ENCODE data around the gene RGS9. TPM values are rescaled to one million over a fixed set of nuclear protein-coding genes. Genes with fewer than 3 reads are reported as not detected.
"Not testable (repeated sequence)": the region's sequence is repeated elsewhere in the genome, so short reads cannot be mapped to it uniquely, and the experiment has no call there.

The RGS9 gene
- total RNA-seq, 2 donors from 2014 or later, result 3.0 to 4.9 TPM

- intact Hi-C loops (cut with DNase I), result no loop called here
- ATAC-seq (no peak), DNase-seq (no peak)
These were observed 38.8 kb downstream of the RGS9 start for GRCh38 chr17:65175952-65176351.

- intact Hi-C loops (cut with DNase I), result no loop called here
- no peak for ATAC-seq
These were observed 39.7 kb downstream of the RGS9 start for GRCh38 chr17:65176646-65177409.

GRCh38 chr17:65177901-65178300, 40.7 kb downstream of the RGS9 start:
- ATAC-seq, result no peak

More at GRCh38 chr17:65176646-65177409, 39.7 kb downstream of the RGS9 start:
- no peak for DNase-seq

DNA sequence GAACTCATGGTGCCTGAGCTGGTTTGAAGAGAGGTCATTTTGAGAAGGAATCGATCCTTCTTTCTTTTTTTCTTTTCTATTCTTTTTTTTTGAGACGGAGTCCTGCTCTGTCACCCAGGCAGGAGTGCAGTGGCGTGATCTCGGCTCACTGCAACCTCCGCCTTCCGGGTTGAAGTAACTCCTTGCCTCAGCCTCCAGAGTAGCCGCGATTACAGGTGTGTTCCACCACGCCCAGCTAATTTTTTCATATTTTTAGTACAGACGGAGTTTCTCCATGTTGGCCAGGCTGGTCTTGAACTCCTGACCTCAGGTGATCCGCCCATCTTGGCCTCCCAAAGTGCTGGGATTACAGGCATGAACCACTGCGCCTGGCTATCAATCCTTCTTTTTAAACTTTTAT, 43.1 kb downstream of the RGS9 start:
- intact Hi-C loops (cut with DNase I); ATAC-seq; DNase-seq: not testable (repeated sequence)

More at GRCh38 chr17:65177901-65178300, 40.7 kb downstream of the RGS9 start:
- intact Hi-C loops (cut with DNase I), result no loop called here
- no peak for DNase-seq

- DNase-seq; ATAC-seq; intact Hi-C loops (cut with DNase I): not testable (repeated sequence)
These were observed 43.6 kb downstream of the RGS9 start for GRCh38 chr17:65180752-65181236.

- ATAC-seq (no peak), DNase-seq (no peak)
- intact Hi-C loops (cut with DNase I), result no loop called here
These were observed 44.3 kb downstream of the RGS9 start for GRCh38 chr17:65181237-65182061.

- no peak for ATAC-seq
- DNase-seq, result no peak
- intact Hi-C loops (cut with DNase I), result no loop called here
These were observed 45.1 kb downstream of the RGS9 start for GRCh38 chr17:65182233-65182632.

DNA sequence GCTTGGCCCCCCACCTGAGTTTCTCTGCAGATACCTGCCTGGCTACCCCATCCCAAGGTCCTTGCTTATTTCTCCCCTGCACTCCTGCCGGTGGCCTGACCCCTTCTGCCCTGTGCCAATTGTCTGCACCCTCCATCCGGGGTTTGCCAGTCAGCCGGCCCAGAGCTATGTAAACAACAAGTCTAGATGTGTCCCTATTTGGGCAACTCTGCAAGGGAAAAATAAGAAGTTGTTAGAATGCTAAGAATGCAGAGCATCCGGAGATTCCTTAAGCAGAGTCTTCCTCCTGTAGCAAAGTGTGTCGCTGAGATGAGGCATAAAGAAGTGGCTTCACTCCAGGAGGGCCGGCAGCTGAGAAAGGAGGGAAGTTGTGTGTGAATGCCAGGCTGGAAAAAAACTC, 46.6 kb downstream of the RGS9 start:
- ATAC-seq, result no peak
- intact Hi-C loops (cut with DNase I), result no loop called here
- DNase-seq, result no peak

DNA sequence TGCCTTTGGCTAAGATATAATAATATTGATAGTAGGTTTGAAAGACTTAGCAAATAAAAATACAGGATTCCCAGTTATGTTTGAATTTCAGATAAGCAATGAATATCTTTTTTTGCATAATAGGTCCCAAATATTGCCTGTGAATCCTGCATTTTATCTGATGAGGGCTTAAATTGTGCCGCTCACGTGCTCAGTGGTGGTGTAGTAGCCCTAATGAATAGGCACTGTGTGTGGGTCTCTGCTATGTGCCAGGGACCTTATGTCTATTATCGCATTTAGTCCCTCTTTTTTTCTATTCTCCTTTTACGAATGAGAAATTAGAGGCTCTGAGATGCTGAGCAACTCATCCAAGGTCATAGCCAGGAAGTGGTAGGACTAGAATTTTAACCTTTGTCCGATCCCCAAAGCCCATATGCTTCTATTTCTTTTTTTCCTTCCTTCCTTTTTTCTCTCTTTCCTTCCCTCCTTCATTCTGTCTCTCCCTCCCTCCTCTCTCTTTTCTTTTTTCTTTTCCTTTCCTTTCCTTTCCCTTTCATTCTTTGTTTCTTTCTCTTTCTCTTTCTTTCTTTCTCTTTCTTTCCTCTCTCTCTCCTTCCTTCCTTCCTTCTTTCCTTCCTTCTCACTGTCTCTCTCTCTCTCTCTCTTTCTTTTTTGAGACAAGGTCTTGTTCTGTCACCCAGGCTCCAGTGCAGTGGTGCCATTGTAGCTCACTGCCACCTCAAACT, 47.2 kb downstream of the RGS9 start:
- no peak for DNase-seq
- intact Hi-C loops (cut with DNase I), result no loop called here
- ATAC-seq, result no peak

DNA sequence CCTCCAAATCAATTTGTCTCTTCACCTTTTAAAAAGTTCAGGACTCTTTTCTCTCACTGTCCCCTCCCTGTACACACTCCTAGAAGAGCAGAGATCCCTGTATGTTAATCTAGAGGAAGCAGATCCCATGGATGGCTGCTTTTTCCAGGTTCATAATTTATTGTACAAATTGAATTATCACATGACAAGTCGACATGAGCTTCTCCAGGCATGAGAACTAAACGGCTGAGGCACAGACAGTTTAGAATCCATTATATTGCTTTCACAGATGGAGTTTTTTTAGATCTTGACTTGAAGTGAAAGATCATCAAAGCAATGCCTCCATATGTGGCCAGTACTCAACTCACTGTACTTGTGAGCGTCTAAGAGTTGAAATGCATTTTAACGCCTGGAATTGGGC, 47.9 kb downstream of the RGS9 start:
- intact Hi-C loops (cut with DNase I), result no loop called here
- DNase-seq, result no peak
- ATAC-seq, result no peak

GRCh38 chr17:65185668-65186382, 48.7 kb downstream of the RGS9 start:
- intact Hi-C loops (cut with DNase I), result no loop called here
- DNase-seq (no peak), ATAC-seq (no peak)

DNA sequence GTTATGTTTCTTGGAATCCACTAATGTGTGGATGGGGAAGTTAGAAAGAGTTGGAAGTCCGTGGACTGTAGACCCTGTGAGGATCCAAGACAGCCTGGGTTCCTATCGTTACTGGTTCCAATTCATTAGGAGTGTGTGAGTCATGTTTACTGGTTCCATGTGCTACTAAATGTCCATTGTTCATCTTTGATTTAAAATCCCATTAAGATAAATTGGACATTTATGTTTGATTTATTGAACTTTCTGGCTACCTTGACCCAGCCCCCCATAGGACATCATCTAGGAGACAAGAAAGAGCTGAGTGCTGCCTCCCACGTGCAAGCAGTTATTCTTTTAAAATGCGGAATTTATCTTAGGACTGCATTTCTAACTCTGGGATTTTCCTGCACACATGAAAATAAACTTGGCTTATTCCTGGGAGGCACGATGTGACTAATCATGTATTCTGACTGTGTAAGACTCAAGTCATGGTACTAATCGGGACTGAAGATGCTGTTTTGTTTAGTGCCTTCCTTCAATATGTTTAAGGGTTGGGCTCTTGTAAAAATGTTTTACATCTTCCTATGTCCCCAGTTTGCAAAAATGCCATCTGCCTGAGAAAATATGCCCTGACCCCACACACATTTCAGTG, 53.4 kb downstream of the RGS9 start:
- no peak for DNase-seq
- intact Hi-C loops (cut with DNase I), result loop anchor here (2.0 to 10.0 kb wide), 2 partner anchors 32 to 266 kb away; no protein-coding TSS in a partner anchor
- no peak for ATAC-seq

DNA sequence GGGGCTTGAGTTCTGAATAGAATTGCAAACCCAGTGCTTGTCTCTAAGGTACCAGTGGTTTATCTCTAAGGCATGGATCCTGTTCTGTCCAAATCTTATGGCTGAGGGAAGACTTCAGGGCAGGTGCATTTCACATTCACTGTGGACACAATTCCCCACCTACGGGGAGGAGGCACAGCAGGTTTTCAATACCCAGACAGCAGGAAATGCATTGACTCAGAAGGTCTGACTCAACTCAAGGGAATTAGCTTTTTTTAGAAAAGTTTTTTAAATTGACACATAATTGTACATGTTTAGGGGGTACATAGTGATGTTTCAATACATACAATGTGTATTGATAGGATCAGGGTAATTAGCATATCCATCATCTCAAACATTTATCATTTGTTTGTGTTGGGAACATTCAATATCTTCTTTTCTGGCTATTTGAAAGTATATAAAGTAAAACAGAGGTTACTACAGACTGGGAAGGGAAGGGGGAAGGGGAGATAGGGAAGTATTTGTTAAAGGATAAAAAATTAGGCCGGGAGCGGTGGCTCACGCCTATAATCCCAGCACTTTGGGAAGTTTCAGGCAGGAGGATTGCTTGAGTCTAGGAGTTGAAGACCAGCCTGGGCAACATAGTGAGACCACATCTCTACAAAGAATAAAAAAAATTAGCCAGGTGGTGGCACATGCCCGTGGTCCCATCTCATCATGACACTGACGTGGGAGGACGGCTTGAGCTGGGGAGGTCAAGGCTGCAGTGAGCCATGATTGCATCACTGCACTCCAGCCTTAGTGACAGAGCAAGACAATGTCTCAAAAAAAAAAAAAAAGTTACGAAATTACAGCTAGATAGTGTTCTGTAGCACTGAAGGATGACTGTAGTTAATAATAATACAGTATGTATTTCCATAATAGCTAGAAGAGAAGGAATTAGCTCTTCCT, 54.9 kb downstream of the RGS9 start:
- no peak for DNase-seq
- ATAC-seq, result no peak
- intact Hi-C loops (cut with DNase I), result loop anchor here (2.0 to 10.0 kb wide), 2 partner anchors 33 to 267 kb away; no protein-coding TSS in a partner anchor

- ATAC-seq, result no peak
- DNase-seq, result no peak
- intact Hi-C loops (cut with DNase I), result loop anchor here in 1 of 2 donors (10.0 kb wide), 1 partner anchor 269 kb away; no protein-coding TSS in a partner anchor
These were observed 56.1 kb downstream of the RGS9 start for GRCh38 chr17:65193305-65193704.

DNA sequence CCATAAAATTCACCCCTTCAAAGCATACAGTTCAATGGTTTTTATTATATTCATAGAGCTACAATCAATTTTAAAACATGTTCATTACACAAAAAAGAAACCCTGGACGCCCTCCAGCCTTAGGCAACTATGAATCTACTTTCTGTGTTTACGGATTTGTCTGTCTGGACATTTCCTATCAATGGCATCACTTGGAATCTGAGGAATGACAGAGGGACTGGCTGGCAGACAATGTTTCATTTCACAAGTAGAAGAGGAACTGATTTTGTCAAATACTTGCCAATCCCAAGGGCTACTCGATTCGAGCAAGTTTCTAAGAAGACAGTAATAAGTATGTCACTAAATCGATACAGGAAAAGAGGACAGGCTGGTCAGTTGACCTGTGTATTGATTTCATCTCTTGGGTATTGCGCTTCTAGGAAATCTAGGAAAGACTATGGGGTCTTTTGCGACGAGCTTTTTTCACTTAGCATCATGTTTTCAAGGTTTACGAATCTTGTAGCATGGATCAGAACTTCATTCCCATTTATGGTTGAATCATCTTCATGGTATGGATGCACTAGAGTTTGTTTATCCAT, 56.6 kb downstream of the RGS9 start:
- DNase-seq, result no peak
- no peak for ATAC-seq
- intact Hi-C loops (cut with DNase I), result loop anchor here in 1 of 2 donors (10.0 kb wide), 1 partner anchor 269 kb away; no protein-coding TSS in a partner anchor

DNA sequence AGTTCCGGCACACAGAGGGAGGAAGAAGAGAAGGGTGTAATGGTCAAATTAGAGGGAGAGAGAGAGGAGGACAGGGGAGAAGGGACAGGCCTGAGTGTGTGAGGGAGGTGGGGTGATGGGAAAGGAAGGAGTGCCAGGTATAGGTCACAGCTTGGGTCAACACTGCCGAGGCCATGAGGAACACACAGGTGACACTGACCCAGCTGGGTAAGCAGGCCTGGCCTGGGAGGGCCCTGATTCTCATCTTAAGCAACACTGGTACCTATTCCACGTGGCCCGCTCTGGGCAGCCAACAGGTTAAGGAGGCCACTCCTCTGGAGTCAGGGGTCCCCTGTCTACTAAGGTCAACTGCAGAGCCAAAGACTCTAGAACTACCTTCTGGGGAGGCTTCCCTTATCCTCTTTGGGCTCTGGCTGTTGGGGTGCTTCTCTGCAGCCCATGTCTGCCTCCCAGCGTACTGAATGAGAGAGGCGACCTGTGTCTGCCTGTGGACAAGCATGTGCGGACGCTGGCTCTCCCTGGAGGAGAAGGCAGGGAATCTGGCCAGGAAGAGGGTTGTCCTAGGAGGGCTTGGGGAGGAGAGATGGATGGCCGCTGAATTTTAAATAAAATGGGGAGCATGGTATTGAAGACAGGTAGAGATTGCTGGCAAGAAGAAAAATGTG, 57.6 kb downstream of the RGS9 start:
- ATAC-seq (no peak), DNase-seq (no peak)
- intact Hi-C loops (cut with DNase I), result loop anchor here in 1 of 2 donors (10.0 kb wide), 1 partner anchor 270 kb away; no protein-coding TSS in a partner anchor

Data from left cardiac atrium (tissue), 4 donors.